GM19025 (cell line): Measurements from ENCODE around the gene IL4R.

ENCODE experiments used
- ATAC-seq: cut with Tn5 transposase; IDR thresholded peaks from one replicate; pipeline ENCODE4 v1.9.1; 2021; ENCODE audit warnings: mild to moderate bottlenecking, low read depth, moderate library complexity; ENCODE audit not compliant: unreplicated experiment

The IL4R gene

GRCh38 chr16:27314161-27314723 is 468 bp downstream of the IL4R start:
- peak; percentile 23 for ATAC-seq

DNA sequence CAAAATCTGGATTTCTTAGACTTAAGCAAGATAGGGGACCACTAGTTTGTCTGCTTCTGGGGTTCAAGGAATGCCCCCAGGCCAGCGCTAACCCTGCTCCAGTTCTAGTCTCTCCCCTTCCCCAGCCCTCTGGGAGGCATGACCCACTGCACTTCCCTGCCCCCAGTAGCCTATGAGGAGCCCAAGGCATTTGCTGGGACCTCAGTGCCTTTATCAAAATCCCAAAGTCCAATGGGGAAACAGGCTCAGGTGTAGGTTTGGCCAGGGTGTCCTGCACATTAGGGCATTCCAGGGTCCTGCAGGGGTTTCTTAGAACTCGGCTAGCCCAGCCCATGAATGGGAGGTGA is 1.2 kb downstream of the IL4R start:
- no peak for ATAC-seq

- no peak for ATAC-seq
Observed at GRCh38 chr16:27315333-27316037, 1.7 kb downstream of the IL4R start.

GRCh38 chr16:27316038-27316680 is 2.4 kb downstream of the IL4R start:
- no peak for ATAC-seq

GRCh38 chr16:27317320-27317719 is 3.5 kb downstream of the IL4R start:
- no peak for ATAC-seq

DNA sequence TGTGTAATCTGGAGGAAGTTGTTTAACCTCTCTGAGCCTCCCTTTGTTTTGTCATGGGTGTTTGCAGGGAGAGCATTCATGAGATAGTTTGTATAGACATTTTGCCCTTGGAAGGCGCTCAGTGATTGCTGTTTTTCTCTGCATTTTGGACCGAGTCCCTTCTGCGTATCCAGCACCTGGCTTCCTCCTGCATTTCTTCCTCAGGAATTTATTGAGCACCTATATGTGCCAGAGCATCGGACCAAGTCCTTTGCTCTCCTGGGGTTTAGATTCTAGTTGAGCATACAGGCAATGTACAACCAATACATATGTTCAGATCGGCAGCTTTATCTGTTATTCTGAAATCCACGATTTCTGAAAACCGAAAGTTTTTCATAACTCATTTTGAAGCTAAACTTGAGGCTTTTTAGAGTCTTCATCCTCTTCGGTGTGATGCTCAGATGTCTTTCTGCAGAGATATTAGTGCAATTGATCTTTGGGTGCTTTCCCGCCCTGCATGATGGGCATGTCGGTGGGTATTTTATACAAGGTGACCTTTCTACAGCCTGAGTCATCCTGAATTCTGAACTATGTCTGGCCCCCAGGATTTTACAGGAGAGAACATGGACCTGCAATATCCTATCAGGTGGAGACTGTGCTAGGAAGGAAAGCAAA is 4.1 kb downstream of the IL4R start:
- no peak for ATAC-seq

- ATAC-seq, result no peak
Observed at GRCh38 chr16:27318392-27319256, 4.8 kb downstream of the IL4R start.

DNA sequence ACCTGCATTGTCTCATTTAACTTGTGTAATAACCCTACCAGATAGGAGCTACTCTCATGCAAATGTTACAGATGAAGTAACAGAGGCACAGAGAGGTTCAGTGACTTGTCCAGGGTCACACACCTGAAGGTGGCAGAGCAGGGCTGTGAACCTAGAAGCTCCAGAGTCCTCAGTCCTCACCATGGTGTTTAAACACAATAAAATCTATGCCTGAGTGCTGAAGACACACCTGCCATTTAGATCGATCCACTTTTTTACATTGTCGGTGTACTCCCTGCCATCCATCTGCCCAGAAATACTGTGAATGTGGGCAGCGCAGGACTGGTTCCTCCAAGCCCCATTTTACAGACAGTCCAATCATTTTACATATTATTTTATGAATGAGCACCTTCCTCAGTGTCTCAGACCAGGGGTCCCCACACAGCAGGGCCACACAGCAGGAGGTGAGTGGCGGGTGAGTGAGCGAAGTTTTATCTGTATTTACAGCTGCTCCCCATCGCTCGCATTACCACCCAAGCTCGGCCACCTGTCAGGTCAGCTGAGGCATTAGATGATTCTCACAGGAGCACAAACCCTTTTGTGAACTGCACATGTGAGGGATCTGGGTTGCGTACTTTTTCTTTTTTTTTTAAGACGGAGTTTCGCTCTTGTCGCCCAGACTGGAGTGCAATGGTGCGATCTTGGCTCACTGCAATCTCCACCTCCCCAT is 5.6 kb downstream of the IL4R start:
- ATAC-seq, result no peak

DNA sequence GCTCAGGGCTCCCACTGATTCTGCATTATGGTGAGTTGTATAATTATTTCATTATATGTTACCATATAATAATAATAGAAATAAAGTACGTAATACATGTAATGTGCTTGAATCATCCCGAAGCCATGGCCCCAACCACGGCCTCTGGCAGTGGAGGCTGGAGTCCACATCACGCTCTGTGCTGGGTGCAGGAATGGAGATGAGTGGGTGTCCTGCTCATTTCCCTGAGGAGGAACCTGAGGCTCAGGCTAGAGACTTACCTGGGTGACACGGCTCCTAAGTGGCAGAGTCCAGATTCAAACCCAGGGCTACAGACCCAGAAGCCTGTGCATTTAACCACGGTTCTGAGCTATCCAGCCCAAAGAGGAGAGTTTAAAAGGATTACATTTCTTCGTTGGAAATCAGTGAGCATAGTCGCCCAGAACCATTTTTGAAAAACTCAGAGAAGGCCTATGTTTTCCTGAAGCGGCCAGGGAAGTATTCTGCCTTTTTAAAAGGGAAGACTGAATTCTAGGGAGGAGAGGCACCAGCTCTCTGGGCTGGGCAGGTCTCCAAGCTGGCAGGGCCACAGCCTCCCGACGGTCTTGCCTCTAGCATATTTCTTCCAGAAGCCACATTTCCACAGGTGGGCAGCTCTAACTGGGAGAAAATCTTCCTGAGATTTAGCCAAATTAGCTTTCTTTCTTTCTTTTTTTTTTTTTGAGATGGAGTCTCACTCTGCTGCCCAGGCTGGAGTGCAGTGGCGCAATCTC is 6.7 kb downstream of the IL4R start:
- no peak for ATAC-seq

GRCh38 chr16:27321013-27321915 is 7.5 kb downstream of the IL4R start:
- no peak for ATAC-seq

- ATAC-seq, result no peak
Observed at GRCh38 chr16:27322858-27323780, 9.3 kb downstream of the IL4R start.

DNA sequence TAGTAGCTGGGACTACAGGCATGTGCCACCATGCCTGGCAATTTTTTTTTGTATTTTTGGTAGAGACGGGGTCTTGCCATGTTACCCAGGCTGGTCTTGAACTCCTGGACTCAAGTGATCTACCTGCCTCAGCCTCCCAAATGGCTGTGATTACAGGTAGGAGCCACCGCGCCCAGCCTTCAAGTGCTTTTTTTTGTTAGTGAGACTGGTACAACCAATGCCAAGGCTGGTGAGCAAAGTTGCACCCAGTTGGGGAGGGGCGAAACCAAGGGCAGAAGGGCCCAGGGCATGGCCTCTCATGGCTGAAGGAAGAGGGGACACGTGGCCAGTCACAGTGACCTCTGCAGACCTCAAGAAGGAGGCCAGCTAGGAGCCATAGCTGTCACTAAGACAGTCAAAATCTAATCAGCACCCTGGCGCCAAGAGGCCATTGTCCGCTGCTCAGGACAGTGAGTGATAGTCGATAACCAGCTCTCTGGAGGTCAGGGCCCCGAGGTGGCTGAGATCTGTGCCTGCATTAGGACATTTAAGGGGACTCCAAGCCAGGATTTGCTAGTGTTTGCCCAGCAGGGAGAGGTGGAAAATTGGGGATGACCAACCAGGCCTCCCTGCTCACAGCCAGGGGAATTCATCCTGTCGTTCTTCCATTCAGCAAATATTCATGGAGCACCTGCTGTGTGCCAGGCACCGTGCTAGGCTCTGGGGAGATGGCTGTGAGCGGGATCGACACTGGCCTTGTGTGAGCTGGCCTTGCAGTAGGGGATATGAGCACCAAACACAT is 10.2 kb downstream of the IL4R start:
- no peak for ATAC-seq

DNA sequence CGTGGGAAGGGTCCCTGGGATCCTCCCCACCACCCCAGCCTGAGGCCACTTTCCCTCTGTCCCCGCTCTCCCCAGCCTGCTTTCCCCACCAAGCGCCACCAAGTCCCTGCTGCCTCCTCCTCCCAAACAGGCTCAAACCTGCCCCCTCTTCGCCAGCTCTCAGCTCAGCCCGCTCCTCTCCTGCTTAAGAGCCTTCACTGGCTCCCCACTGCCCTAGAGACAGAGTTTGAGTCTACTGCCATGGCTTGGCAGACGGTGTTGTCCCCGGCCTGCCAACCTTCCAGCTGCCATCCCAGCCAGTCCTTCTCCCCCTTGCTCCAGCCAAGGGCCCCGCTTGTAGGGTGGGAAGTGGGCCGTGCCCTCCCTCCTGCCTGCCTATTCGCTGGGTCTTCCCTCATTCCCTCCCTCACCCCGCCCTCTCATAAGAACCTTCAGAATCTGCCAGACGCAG is 11.1 kb downstream of the IL4R start:
- no peak for ATAC-seq

GRCh38 chr16:27325736-27326135 is 12.0 kb downstream of the IL4R start:
- no peak for ATAC-seq

DNA sequence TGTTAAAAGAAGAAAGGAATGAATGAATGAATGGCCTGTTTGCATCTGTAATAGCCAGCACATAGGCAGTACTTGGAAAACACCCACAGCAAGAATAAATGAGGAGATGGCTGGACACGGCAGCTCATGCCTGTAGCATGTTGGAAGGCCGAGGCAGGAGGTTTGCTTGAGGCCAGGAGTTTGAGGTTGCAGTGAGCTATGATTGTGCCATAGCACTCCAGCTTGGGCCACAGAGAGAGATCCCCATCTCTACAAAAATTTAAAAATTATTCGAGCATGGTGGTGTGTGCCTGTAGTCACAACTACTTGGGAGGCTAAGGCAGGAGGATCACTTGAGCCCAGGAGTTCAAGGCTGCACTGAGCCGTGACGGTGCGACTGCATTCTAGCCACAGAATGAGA is 12.5 kb downstream of the IL4R start:
- ATAC-seq, result no peak

DNA sequence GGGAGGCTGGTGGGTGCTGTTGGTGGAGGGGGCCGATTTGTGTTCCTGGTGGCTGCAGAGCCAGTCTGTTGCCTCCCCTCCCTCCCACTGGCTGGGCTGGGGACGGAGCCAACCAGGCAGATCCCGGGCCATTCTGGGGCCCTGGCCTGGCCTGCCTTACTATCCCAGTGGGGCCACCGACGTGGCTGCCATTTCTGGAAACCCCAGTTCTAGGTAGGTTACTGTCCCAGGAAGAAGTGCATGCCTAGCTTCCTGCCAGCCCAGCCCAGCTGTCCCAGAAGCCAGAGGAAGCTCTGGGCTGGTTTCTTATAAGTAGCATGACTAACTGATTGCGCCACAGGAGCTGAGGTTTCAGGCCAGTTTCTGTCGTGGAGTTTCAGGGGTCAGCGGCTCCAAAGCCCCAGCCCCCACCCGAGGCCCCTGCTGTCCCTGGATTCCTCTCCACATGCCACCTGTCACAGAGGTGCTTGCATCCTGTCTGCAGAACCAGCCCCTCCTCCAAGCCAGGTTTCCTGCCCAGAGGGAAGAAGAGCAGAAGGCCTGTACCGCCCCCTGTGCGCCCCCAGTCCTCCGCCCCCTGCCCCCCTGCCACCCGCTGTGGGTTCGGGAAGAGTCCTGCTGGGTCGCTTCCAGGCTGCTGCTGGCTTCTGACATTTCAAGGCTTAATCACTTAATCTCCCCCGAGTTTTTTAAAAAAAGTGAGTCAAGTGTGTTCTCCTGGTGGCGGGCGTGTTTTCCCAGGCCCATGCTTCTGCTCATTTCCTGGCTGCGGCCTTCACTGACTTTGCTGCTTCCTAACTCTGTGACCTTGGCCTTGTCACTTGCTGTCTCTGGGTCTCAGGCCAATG is 13.2 kb downstream of the IL4R start:
- ATAC-seq, result no peak
